PC-3 (cell line): ENCODE measurements around the gene ARHGEF4.

Experiments
- CTCF ChIP-seq: fragments of 300-600 bp; sonication (generic); conservative IDR thresholded peaks from 2 replicates; pipeline ENCODE4 v1.5.1; 2017; ENCODE audit warnings: antibody characterized with exemption, low read depth, mild to moderate bottlenecking, low read length
- EZH2 ChIP-seq: fragments of 300-600 bp; sonication (generic); IDR thresholded peaks from one replicate; pipeline ENCODE4 v1.6.1; 2017; ENCODE audit warnings: antibody characterized with exemption, mild to moderate bottlenecking, low read length; ENCODE audit not compliant: unreplicated experiment
- EZH2phosphoT487 ChIP-seq: fragments of 300-600 bp; sonication (generic); IDR thresholded peaks from 2 replicates; pipeline ENCODE4 v1.6.1; 2018; ENCODE audit warnings: mild to moderate bottlenecking, antibody characterized with exemption, low read length, borderline replicate concordance

GRCh38 chr2:131035826-131036231 is 199.1 kb downstream of the ARHGEF4 start:
- TF ChIP-seq CTCF (no peak), EZH2 (no peak), EZH2phosphoT487 (no peak)
